ENCODE data around the gene MED12L.

The MED12L gene

GRCh38 chr3:151346292-151346691, 260.8 kb downstream of the MED12L start:
- Histone ChIP-seq H3K79me2 (ENCODE audit: control insufficient read depth, insufficient read depth, low read length, unreplicated experiment) (no peaks in the 10 kb centered on the region), H3K36me3 (ENCODE audit: insufficient read depth, low read length) (no peaks in the 10 kb centered on the region), H2AFZ (ENCODE audit: low read length, unreplicated experiment) (peak overlapping the region; percentile 78), H3K27me3 (ENCODE audit: insufficient read depth, low read length) (no peaks in the 10 kb centered on the region), H3K4me1 (ENCODE audit: control insufficient read depth, insufficient read depth, low read length, unreplicated experiment) (no peaks in the 10 kb centered on the region), H3K27ac (ENCODE audit: low read depth, low read length) (peak overlapping the region; percentile 28; the same call in 1 of the 2 replicates), H3K4me3 (ENCODE audit: low read depth, low read length) (peak overlapping the region; percentile 52)

GRCh38 chr3:151347432-151347831, 262.0 kb downstream of the MED12L start:
- Histone ChIP-seq H2AFZ (ENCODE audit: low read length, unreplicated experiment) (no peak overlapping the region), H3K27ac (ENCODE audit: low read depth, low read length) (no peak overlapping the region), H3K4me3 (ENCODE audit: low read depth, low read length) (no peak overlapping the region), H3K4me1 (ENCODE audit: control insufficient read depth, insufficient read depth, low read length, unreplicated experiment) (no peaks in the 10 kb centered on the region), H3K79me2 (ENCODE audit: control insufficient read depth, insufficient read depth, low read length, unreplicated experiment) (no peaks in the 10 kb centered on the region), H3K27me3 (ENCODE audit: insufficient read depth, low read length) (no peaks in the 10 kb centered on the region), H3K36me3 (ENCODE audit: insufficient read depth, low read length) (no peaks in the 10 kb centered on the region)

- no peak overlapping the region for H3K27ac ChIP-seq (ENCODE audit: low read depth, low read length)
- H3K4me1 ChIP-seq (ENCODE audit: control insufficient read depth, insufficient read depth, low read length, unreplicated experiment) = no peaks in the 10 kb centered on the region
- no peaks in the 10 kb centered on the region for H3K79me2 ChIP-seq (ENCODE audit: control insufficient read depth, insufficient read depth, low read length, unreplicated experiment)
- H3K27me3 ChIP-seq (ENCODE audit: insufficient read depth, low read length) = no peaks in the 10 kb centered on the region
- H2AFZ ChIP-seq (ENCODE audit: low read length, unreplicated experiment) = no peak overlapping the region
- no peaks in the 10 kb centered on the region for H3K36me3 ChIP-seq (ENCODE audit: insufficient read depth, low read length)
- H3K4me3 ChIP-seq (ENCODE audit: low read depth, low read length) = no peak overlapping the region
These were observed 265.2 kb downstream of the MED12L start for GRCh38 chr3:151350656-151351055.

GRCh38 chr3:151351219-151351618, 265.8 kb downstream of the MED12L start:
- no peaks in the 10 kb centered on the region for H3K79me2 ChIP-seq (ENCODE audit: control insufficient read depth, insufficient read depth, low read length, unreplicated experiment)
- no peaks in the 10 kb centered on the region for H3K4me1 ChIP-seq (ENCODE audit: control insufficient read depth, insufficient read depth, low read length, unreplicated experiment)
- H3K27me3 ChIP-seq (ENCODE audit: insufficient read depth, low read length) = no peaks in the 10 kb centered on the region
- no peaks in the 10 kb centered on the region for H3K36me3 ChIP-seq (ENCODE audit: insufficient read depth, low read length)
- H3K27ac ChIP-seq (ENCODE audit: low read depth, low read length) = no peak overlapping the region
- no peak overlapping the region for H3K4me3 ChIP-seq (ENCODE audit: low read depth, low read length)
- H2AFZ ChIP-seq (ENCODE audit: low read length, unreplicated experiment) = no peak overlapping the region

GRCh38 chr3:151351648-151352047, 266.2 kb downstream of the MED12L start:
- no peak overlapping the region for H2AFZ ChIP-seq (ENCODE audit: low read length, unreplicated experiment)
- no peak overlapping the region for H3K27ac ChIP-seq (ENCODE audit: low read depth, low read length)
- no peaks in the 10 kb centered on the region for H3K79me2 ChIP-seq (ENCODE audit: control insufficient read depth, insufficient read depth, low read length, unreplicated experiment)
- H3K27me3 ChIP-seq (ENCODE audit: insufficient read depth, low read length) = no peaks in the 10 kb centered on the region
- no peaks in the 10 kb centered on the region for H3K36me3 ChIP-seq (ENCODE audit: insufficient read depth, low read length)
- peaks cover 3% of the 10 kb centered on the region for H3K4me1 ChIP-seq (ENCODE audit: control insufficient read depth, insufficient read depth, low read length, unreplicated experiment)
- no peak overlapping the region for H3K4me3 ChIP-seq (ENCODE audit: low read depth, low read length)

GRCh38 chr3:151356794-151357462, 271.5 kb downstream of the MED12L start:
- Histone ChIP-seq H3K27me3 (ENCODE audit: insufficient read depth, low read length) (no peaks in the 10 kb centered on the region), H3K79me2 (ENCODE audit: control insufficient read depth, insufficient read depth, low read length, unreplicated experiment) (no peaks in the 10 kb centered on the region), H2AFZ (ENCODE audit: low read length, unreplicated experiment) (no peak overlapping the region)

GRCh38 chr3:151357463-151357850, 272.0 kb downstream of the MED12L start:
- no peak overlapping the region for H2AFZ ChIP-seq (ENCODE audit: low read length, unreplicated experiment)
- H3K4me3 ChIP-seq (ENCODE audit: low read depth, low read length) = no peak overlapping the region
- no peaks in the 10 kb centered on the region for H3K27me3 ChIP-seq (ENCODE audit: insufficient read depth, low read length)
- H3K4me1 ChIP-seq (ENCODE audit: control insufficient read depth, insufficient read depth, low read length, unreplicated experiment) = peaks cover 19% of the 10 kb centered on the region
- no peaks in the 10 kb centered on the region for H3K36me3 ChIP-seq (ENCODE audit: insufficient read depth, low read length)
- H3K27ac ChIP-seq (ENCODE audit: low read depth, low read length) = no peak overlapping the region
- H3K79me2 ChIP-seq (ENCODE audit: control insufficient read depth, insufficient read depth, low read length, unreplicated experiment) = no peaks in the 10 kb centered on the region

More at GRCh38 chr3:151356794-151357462, 271.5 kb downstream of the MED12L start:
- H3K36me3 ChIP-seq (ENCODE audit: insufficient read depth, low read length) = no peaks in the 10 kb centered on the region
- peaks cover 19% of the 10 kb centered on the region for H3K4me1 ChIP-seq (ENCODE audit: control insufficient read depth, insufficient read depth, low read length, unreplicated experiment)
- H3K27ac ChIP-seq (ENCODE audit: low read depth, low read length) = no peak overlapping the region
- H3K4me3 ChIP-seq (ENCODE audit: low read depth, low read length) = no peak overlapping the region

GRCh38 chr3:151362751-151363174, 277.3 kb downstream of the MED12L start:
- no peak overlapping the region for H3K27ac ChIP-seq (ENCODE audit: low read depth, low read length)
- no peak overlapping the region for H2AFZ ChIP-seq (ENCODE audit: low read length, unreplicated experiment)

GRCh38 chr3:151366993-151367392, 281.5 kb downstream of the MED12L start:
- Histone ChIP-seq H3K36me3 (ENCODE audit: insufficient read depth, low read length) (no peaks in the 10 kb centered on the region), H3K4me3 (ENCODE audit: low read depth, low read length) (no peak overlapping the region), H3K27me3 (ENCODE audit: insufficient read depth, low read length) (no peaks in the 10 kb centered on the region), H3K4me1 (ENCODE audit: control insufficient read depth, insufficient read depth, low read length, unreplicated experiment) (peaks cover 6% of the 10 kb centered on the region), H2AFZ (ENCODE audit: low read length, unreplicated experiment) (no peak overlapping the region), H3K27ac (ENCODE audit: low read depth, low read length) (no peak overlapping the region), H3K79me2 (ENCODE audit: control insufficient read depth, insufficient read depth, low read length, unreplicated experiment) (no peaks in the 10 kb centered on the region)

More at GRCh38 chr3:151362751-151363174, 277.3 kb downstream of the MED12L start:
- Histone ChIP-seq H3K27me3 (ENCODE audit: insufficient read depth, low read length) (no peaks in the 10 kb centered on the region), H3K4me1 (ENCODE audit: control insufficient read depth, insufficient read depth, low read length, unreplicated experiment) (peaks cover 6% of the 10 kb centered on the region), H3K4me3 (ENCODE audit: low read depth, low read length) (no peak overlapping the region), H3K36me3 (ENCODE audit: insufficient read depth, low read length) (no peaks in the 10 kb centered on the region), H3K79me2 (ENCODE audit: control insufficient read depth, insufficient read depth, low read length, unreplicated experiment) (no peaks in the 10 kb centered on the region)

- no peak overlapping the region for H3K27ac ChIP-seq (ENCODE audit: low read depth, low read length)
- H3K79me2 ChIP-seq (ENCODE audit: control insufficient read depth, insufficient read depth, low read length, unreplicated experiment) = no peaks in the 10 kb centered on the region
- H2AFZ ChIP-seq (ENCODE audit: low read length, unreplicated experiment) = no peak overlapping the region
- no peak overlapping the region for H3K4me3 ChIP-seq (ENCODE audit: low read depth, low read length)
- peaks cover 11% of the 10 kb centered on the region for H3K4me1 ChIP-seq (ENCODE audit: control insufficient read depth, insufficient read depth, low read length, unreplicated experiment)
- no peaks in the 10 kb centered on the region for H3K27me3 ChIP-seq (ENCODE audit: insufficient read depth, low read length)
- no peaks in the 10 kb centered on the region for H3K36me3 ChIP-seq (ENCODE audit: insufficient read depth, low read length)
These were observed 282.0 kb downstream of the MED12L start for GRCh38 chr3:151367448-151367847.

GRCh38 chr3:151371526-151371925, 286.1 kb downstream of the MED12L start:
- Histone ChIP-seq H2AFZ (ENCODE audit: low read length, unreplicated experiment) (peak overlapping the region; percentile 57), H3K27ac (ENCODE audit: low read depth, low read length) (peak overlapping the region; percentile 65), H3K36me3 (ENCODE audit: insufficient read depth, low read length) (no peaks in the 10 kb centered on the region), H3K4me3 (ENCODE audit: low read depth, low read length) (no peak overlapping the region), H3K27me3 (ENCODE audit: insufficient read depth, low read length) (no peaks in the 10 kb centered on the region), H3K4me1 (ENCODE audit: control insufficient read depth, insufficient read depth, low read length, unreplicated experiment) (peaks cover 14% of the 10 kb centered on the region), H3K79me2 (ENCODE audit: control insufficient read depth, insufficient read depth, low read length, unreplicated experiment) (no peaks in the 10 kb centered on the region)

Measured in ACC112 (cell line).